RWPE1 (cell line): Measurements from ENCODE around the gene KLF16.
A peak's percentile ranks its signal among the peaks of the same experiment; 100 is the strongest.

Experiments used
- CTCF ChIA-PET: fragments of 350-600 bp; sonication (Branson Sonifier 250); formaldehyde crosslinking; extraction: SDS; loops from one replicate; lab custom pipeline; 2021; lab: Yijun Ruan, JAX
- POLR2A ChIA-PET: fragments of 400-600 bp; formaldehyde crosslinking; extraction: SDS; loops from one replicate; lab custom pipeline; 2020; ENCODE audit warnings: antibody characterized with exemption; ENCODE audit not compliant: low non-redundant PET; lab: Yijun Ruan, JAX
- DNase-seq: peaks from one replicate; pipeline ENCODE4 v3.0.0; 2012; ENCODE audit warnings: low spot score
- H3K27ac ChIP-seq: fragments of 450-650 bp; 2 replicates; pipeline ENCODE4 v1.5.1; 2017
- CTCF ChIP-seq: fragments of 450-650 bp; conservative IDR thresholded peaks from 2 replicates; pipeline ENCODE4 v1.5.1; 2017; ENCODE audit warnings: low read depth, mild to moderate bottlenecking

KLF16 gene

GRCh38 chr19:1824252-1824622, 39.1 kb downstream of the KLF16 start:
- POLR2A ChIA-PET = no interaction called here
- no peak for TF ChIP-seq CTCF
- CTCF ChIA-PET = interaction anchor here (0.6 to 1.0 kb wide), 3 partner anchors 43 to 152 kb away, joined by 3 to 5 read pairs (median 4); no protein-coding TSS in a partner anchor
- peak overlapping the region; percentile 29; the same call in 1 of the 2 replicates for H3K27ac ChIP-seq
- no peak for DNase-seq

GRCh38 chr19:1823539-1824251, 39.7 kb downstream of the KLF16 start:
- CTCF ChIA-PET = interaction anchor here (0.6 to 1.0 kb wide), 5 partner anchors 14 to 151 kb away, joined by 3 to 5 read pairs (median 5); no protein-coding TSS in a partner anchor
- no peak for TF ChIP-seq CTCF

GRCh38 chr19:1823020-1823419, 40.4 kb downstream of the KLF16 start:
- TF ChIP-seq CTCF = no peak
- no peak for DNase-seq
- peak overlapping the region; percentile 29; the same call in 1 of the 2 replicates for H3K27ac ChIP-seq
- ChIA-PET CTCF (interaction anchor here (0.6 to 1.0 kb wide), 5 partner anchors 11 to 151 kb away, joined by 3 to 5 read pairs (median 4); no protein-coding TSS in a partner anchor), POLR2A (no interaction called here)

More at GRCh38 chr19:1823539-1824251, 39.7 kb downstream of the KLF16 start:
- POLR2A ChIA-PET = no interaction called here
- DNase-seq = no peak
- peak overlapping the region; percentile 29; the same call in 1 of the 2 replicates for H3K27ac ChIP-seq

GRCh38 chr19:1822210-1822609, 41.2 kb downstream of the KLF16 start:
- ChIA-PET CTCF (interaction anchor here (1.0 kb wide), 2 partner anchors 16 to 150 kb away, joined by 3 to 4 read pairs; no protein-coding TSS in a partner anchor), POLR2A (no interaction called here)
- no peak for DNase-seq
- peak overlapping the region; percentile 16; the same call in 1 of the 2 replicates for H3K27ac ChIP-seq
- TF ChIP-seq CTCF = no peak

GRCh38 chr19:1819341-1820255, 43.8 kb downstream of the KLF16 start:
- no peak for DNase-seq
- TF ChIP-seq CTCF = no peak
- ChIA-PET CTCF (interaction anchor here (0.7 to 1.6 kb wide), 2 partner anchors 12 to 147 kb away, joined by 3 to 5 read pairs; no protein-coding TSS in a partner anchor), POLR2A (no interaction called here)
- H3K27ac ChIP-seq = no peak overlapping the region
